GM12878 (cell line): Measurements from ENCODE around the gene ARHGAP15. TPM values are rescaled to one million over a fixed set of nuclear protein-coding genes. Genes with fewer than 3 reads are reported as not detected.

ENCODE experiments used
- ATF2 ChIP-seq: IDR thresholded peaks from 2 replicates; pipeline ENCODE4 v1.6.1; 2012; ENCODE audit warnings: low read length, inconsistent platforms
- BCL3 ChIP-seq: IDR thresholded peaks from 2 replicates; pipeline ENCODE4 v1.6.1; 2011; ENCODE audit warnings: borderline replicate concordance, low read depth, mild to moderate bottlenecking, moderate library complexity, low read length; ENCODE audit not compliant: insufficient read depth, poor library complexity, severe bottlenecking
- BHLHE40 ChIP-seq, 2 experiments: fragments of 450-650 bp in 1 of 2; IDR thresholded peaks; 2 replicates each; pipeline ENCODE4 v1.6.1; 2011 to 2017; ENCODE audit warnings: low read depth in 2 of 2, borderline replicate concordance in 1 of 2, improper control_type of control experiment in 1 of 2, low read length in 1 of 2, mild to moderate bottlenecking in 1 of 2
- BRCA1 ChIP-seq: IDR thresholded peaks from 2 replicates; pipeline ENCODE4 v1.6.1; 2011; ENCODE audit warnings: low read depth, low read length, improper control_type of control experiment
- CUX1 ChIP-seq: IDR thresholded peaks from 2 replicates; pipeline ENCODE4 v1.6.1; 2012; ENCODE audit warnings: improper control_type of control experiment, low read depth, low read length; ENCODE audit not compliant: insufficient replicate concordance
- E4F1 ChIP-seq: fragments of 450-650 bp; IDR thresholded peaks from 2 replicates; pipeline ENCODE4 v1.6.1; 2018; ENCODE audit warnings: borderline replicate concordance, mild to moderate bottlenecking; ENCODE audit not compliant: partially characterized antibody
- FOS ChIP-seq: IDR thresholded peaks from 3 replicates; pipeline ENCODE4 v1.6.1; 2011; ENCODE audit warnings: borderline replicate concordance; ENCODE audit not compliant: insufficient read length; ENCODE audit errors: extremely low read depth
- FOXK2 ChIP-seq: fragments of 450-650 bp; IDR thresholded peaks from 2 replicates; pipeline ENCODE4 v1.6.1; 2017; ENCODE audit warnings: mild to moderate bottlenecking, moderate library complexity
- IKZF1 ChIP-seq: fragments of 450-650 bp; conservative IDR thresholded peaks from 2 replicates; pipeline ENCODE4 v1.6.1; 2017; ENCODE audit warnings: antibody characterized with exemption, mild to moderate bottlenecking
- MEF2B ChIP-seq: fragments of 450-650 bp; IDR thresholded peaks from 2 replicates; pipeline ENCODE4 v1.6.1; 2018; ENCODE audit warnings: mild to moderate bottlenecking, moderate library complexity; ENCODE audit not compliant: partially characterized antibody, poor library complexity, severe bottlenecking
- MYB ChIP-seq: fragments of 150-350 bp; IDR thresholded peaks from 2 replicates; pipeline ENCODE4 v1.6.1; 2014; ENCODE audit warnings: mild to moderate bottlenecking, low read depth, low read length, borderline replicate concordance
- NFXL1 ChIP-seq: fragments of 450-650 bp; IDR thresholded peaks from 2 replicates; pipeline ENCODE4 v1.6.1; 2017; ENCODE audit warnings: antibody characterized with exemption, mild to moderate bottlenecking, borderline replicate concordance
- POLR2A ChIP-seq: IDR thresholded peaks from 2 replicates; pipeline ENCODE4 v1.6.1; 2011; ENCODE audit warnings: low read depth, mild to moderate bottlenecking, low read length
- RBBP5 ChIP-seq: fragments of 200-600 bp; sonication (generic); conservative IDR thresholded peaks from 2 replicates; pipeline ENCODE4 v1.6.1; 2016
- TARDBP ChIP-seq: IDR thresholded peaks from 2 replicates; pipeline ENCODE4 v1.6.1; 2016; ENCODE audit warnings: borderline replicate concordance
- ZNF384 ChIP-seq: IDR thresholded peaks from 2 replicates; pipeline ENCODE4 v1.6.1; 2012; ENCODE audit warnings: low read depth, mild to moderate bottlenecking, low read length, improper control_type of control experiment, borderline replicate concordance
- polyA plus RNA-seq, 11 experiments: library from polyadenylated mRNA; depleted of rRNA in 4 of 11; unstranded in 6 of 11; stranded (reverse) in 5 of 11; fragments of >200 nt; fragmentation: Nextera tagmentation in 4 of 11; fragmentation: Illumina TruSeq in 1 of 11; extraction: Ambion mirVana in 4 of 11; extraction: Trizol in 1 of 11; gene quantifications; 1 replicate in 1 of 11; 2 replicates in 10 of 11; pipeline versions ENCODE4 v1.2.1 to v1.2.3, GENCODE V29; 2011 to 2016; ENCODE audit warnings: inconsistent platforms in 2 of 11, missing spikeins in 2 of 11, low read depth in 1 of 11
- total RNA-seq, 4 experiments: library from RNA; depleted of rRNA in 3 of 4; stranded (reverse); fragments of >200 nt in 3 of 4; fragmentation: Illumina TruSeq in 1 of 4; extraction: Trizol in 1 of 4; gene quantifications; 2 replicates each; pipeline versions ENCODE4 v1.2.1 to v1.2.3, GENCODE V29; 2013 to 2021

The ARHGAP15 gene
- total and polyA plus RNA-seq, 10 of the 15 experiments (the other 5 are each of a cell fraction or from before 2014, with no cell fraction given): 38.0 to 92.6 (median 66.7) TPM

GRCh38 chr2:143140864-143141661, 11.8 kb downstream of the ARHGAP15 start (continued):
- no peak for TF ChIP-seq E4F1
- no peak for TF ChIP-seq BHLHE40 (IDR thresholded peaks at IDR 0.05; ENCODE audit: borderline replicate concordance in 1 of 2, low read depth in 2 of 2, low read length in 1 of 2)
- TF ChIP-seq FOXK2: no peak
- no peak for TF ChIP-seq MYB
- TF ChIP-seq TARDBP: no peak
- peak; percentile 71 for TF ChIP-seq IKZF1
- peak; percentile 51 for TF ChIP-seq ATF2
- no peak for TF ChIP-seq NFXL1
- TF ChIP-seq RBBP5: no peak
- no peak for TF ChIP-seq BRCA1
- TF ChIP-seq POLR2A: no peak
- peak; percentile 70 for TF ChIP-seq CUX1
- TF ChIP-seq MEF2B: peak; percentile 21
- TF ChIP-seq ZNF384: no peak
- no peak for TF ChIP-seq FOS
- no peak for TF ChIP-seq BCL3
